Gastrocnemius medialis (tissue), 4 donors: ENCODE results near the gene RCN2.

Source experiments
- POLR2A ChIP-seq, 2 donors: fragments of 450-650 bp; IDR thresholded peaks; one replicate each; pipeline ENCODE4 v1.6.1; 2017; ENCODE audit warnings: antibody characterized with exemption in 2 of 2, mild to moderate bottlenecking in 2 of 2, moderate library complexity in 2 of 2
- TF ChIP-seq, protein P1 (sequence below), 5 experiments: fragments of 450-650 bp in 3 of 5; fragments of 200-600 bp in 2 of 5; sonication (generic) in 2 of 5; IDR thresholded peaks in 4 of 5; conservative IDR thresholded peaks in 1 of 5; 1 replicate in 4 of 5; 2 replicates in 1 of 5; pipeline ENCODE4 v1.5.1; 2016 to 2019; ENCODE audit warnings: antibody characterized with exemption in 5 of 5, mild to moderate bottlenecking in 3 of 5, moderate library complexity in 3 of 5

- TF ChIP-seq POLR2A (IDR thresholded peaks at IDR 0.05) = no peak
- TF ChIP-seq, protein P1, sequence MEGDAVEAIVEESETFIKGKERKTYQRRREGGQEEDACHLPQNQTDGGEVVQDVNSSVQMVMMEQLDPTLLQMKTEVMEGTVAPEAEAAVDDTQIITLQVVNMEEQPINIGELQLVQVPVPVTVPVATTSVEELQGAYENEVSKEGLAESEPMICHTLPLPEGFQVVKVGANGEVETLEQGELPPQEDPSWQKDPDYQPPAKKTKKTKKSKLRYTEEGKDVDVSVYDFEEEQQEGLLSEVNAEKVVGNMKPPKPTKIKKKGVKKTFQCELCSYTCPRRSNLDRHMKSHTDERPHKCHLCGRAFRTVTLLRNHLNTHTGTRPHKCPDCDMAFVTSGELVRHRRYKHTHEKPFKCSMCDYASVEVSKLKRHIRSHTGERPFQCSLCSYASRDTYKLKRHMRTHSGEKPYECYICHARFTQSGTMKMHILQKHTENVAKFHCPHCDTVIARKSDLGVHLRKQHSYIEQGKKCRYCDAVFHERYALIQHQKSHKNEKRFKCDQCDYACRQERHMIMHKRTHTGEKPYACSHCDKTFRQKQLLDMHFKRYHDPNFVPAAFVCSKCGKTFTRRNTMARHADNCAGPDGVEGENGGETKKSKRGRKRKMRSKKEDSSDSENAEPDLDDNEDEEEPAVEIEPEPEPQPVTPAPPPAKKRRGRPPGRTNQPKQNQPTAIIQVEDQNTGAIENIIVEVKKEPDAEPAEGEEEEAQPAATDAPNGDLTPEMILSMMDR (IDR thresholded peaks at IDR 0.05 in 4 of 5, conservative IDR thresholded peaks at IDR 0.05 in 1 of 5) = no peak
Observed at GRCh38 chr15:76936671-76937070, 5.1 kb downstream of the RCN2 start.
